ENCODE measurements around the gene NANOS3. TPM values are rescaled to one million over a fixed set of nuclear protein-coding genes. Genes with fewer than 3 reads are reported as not detected.

The NANOS3 gene
- total and polyA plus RNA-seq, 7 donors: 0.16 TPM; not detected in 6

- no peak for DNase-seq
- TF ChIP-seq EP300 (IDR thresholded peaks at IDR 0.05) (no peak), POLR2A (IDR thresholded peaks at IDR 0.05) (no peak), POLR2AphosphoS5 (IDR thresholded peaks at IDR 0.05) (no peak), CTCF (IDR thresholded peaks at IDR 0.05) (no peak)
- 42 to 59% methylated on average over 2 of the region's 2 CpGs for WGBS, 2 donors
- intact Hi-C loops (cut with DNase I): no loop called here
- H3K27ac ChIP-seq: no peak overlapping the region
- H3K36me3 ChIP-seq: no peaks in the 10 kb centered on the region
- no peaks in the 10 kb centered on the region for H3K9me3 ChIP-seq
- H3K27me3 ChIP-seq: no peaks in the 10 kb centered on the region
- no peak overlapping the region for H3K4me3 ChIP-seq
- peaks cover 0 to 27% (median 20%) of the 10 kb centered on the region in 4 donors for H3K4me1 ChIP-seq
Observed at GRCh38 chr19:13856497-13856896, 20.4 kb upstream of the NANOS3 start.

GRCh38 chr19:13859361-13859880 is 17.5 kb upstream of the NANOS3 start:
- H3K27ac ChIP-seq: peak overlapping the region in 1 of 4 donors; percentile 14
- WGBS, 2 donors: 93 to 95% methylated on average over 3 of the region's 3 CpGs

GRCh38 chr19:13860679-13861391 is 16.1 kb upstream of the NANOS3 start:
- DNase-seq: no peak
- peak overlapping the region; percentile 89 to 97 (median 93) for H3K27ac ChIP-seq
- no peaks in the 10 kb centered on the region for H3K36me3 ChIP-seq
- TF ChIP-seq POLR2AphosphoS5 (IDR thresholded peaks at IDR 0.05) (no peak), POLR2A (IDR thresholded peaks at IDR 0.05) (no peak), EP300 (IDR thresholded peaks at IDR 0.05) (no peak)
- H3K9me3 ChIP-seq: no peaks in the 10 kb centered on the region
- peak overlapping the region in 2 of 4 donors; percentile 45 to 52 for H3K4me3 ChIP-seq
- no peaks in the 10 kb centered on the region for H3K27me3 ChIP-seq
- H3K4me1 ChIP-seq: peaks cover 0 to 31% (median 19%) of the 10 kb centered on the region in 4 donors
- WGBS, 2 donors: 82 to 84% methylated on average over 13 of the region's 13 CpGs
- intact Hi-C loops (cut with DNase I): no loop called here

More at GRCh38 chr19:13859361-13859880, 17.5 kb upstream of the NANOS3 start:
- no peaks in the 10 kb centered on the region for H3K36me3 ChIP-seq
- intact Hi-C loops (cut with DNase I): no loop called here
- DNase-seq: no peak
- no peak overlapping the region for H3K4me3 ChIP-seq
- TF ChIP-seq CTCF (IDR thresholded peaks at IDR 0.05): no peak
- TF ChIP-seq EP300 (IDR thresholded peaks at IDR 0.05): no peak
- no peak for TF ChIP-seq POLR2A (IDR thresholded peaks at IDR 0.05)
- TF ChIP-seq POLR2AphosphoS5 (IDR thresholded peaks at IDR 0.05): no peak
- peaks cover 0 to 22% (median 16%) of the 10 kb centered on the region in 4 donors for H3K4me1 ChIP-seq
- H3K9me3 ChIP-seq: no peaks in the 10 kb centered on the region
- no peaks in the 10 kb centered on the region for H3K27me3 ChIP-seq

GRCh38 chr19:13861392-13861713 is 15.6 kb upstream of the NANOS3 start:
- H3K4me1 ChIP-seq: peaks cover 0 to 36% (median 24%) of the 10 kb centered on the region in 4 donors
- 39 to 49% methylated on average over 11 of the region's 11 CpGs for WGBS, 2 donors
- TF ChIP-seq CTCF (IDR thresholded peaks at IDR 0.05) (no peak), POLR2A (IDR thresholded peaks at IDR 0.05) (no peak)
- H3K27me3 ChIP-seq: no peaks in the 10 kb centered on the region
- no peaks in the 10 kb centered on the region for H3K36me3 ChIP-seq
- intact Hi-C loops (cut with DNase I): no loop called here
- H3K27ac ChIP-seq: peak overlapping the region; percentile 89 to 97 (median 93)
- no peak for DNase-seq
- H3K9me3 ChIP-seq: no peaks in the 10 kb centered on the region
- H3K4me3 ChIP-seq: peak overlapping the region; percentile 11 to 52 (median 40)

- Histone ChIP-seq H3K27me3 (no peaks in the 10 kb centered on the region), H3K4me3 (peak overlapping the region; percentile 11 to 52 (median 40)), H3K27ac (peak overlapping the region; percentile 89 to 97 (median 93)), H3K9me3 (no peaks in the 10 kb centered on the region), H3K4me1 (peaks cover 0 to 39% (median 26%) of the 10 kb centered on the region in 4 donors), H3K36me3 (no peaks in the 10 kb centered on the region)
- DNase-seq: peak; percentile 97
- TF ChIP-seq POLR2AphosphoS5 (IDR thresholded peaks at IDR 0.05) (peak in 3 of 4 donors; percentile 64 to 67 (median 65)), POLR2A (IDR thresholded peaks at IDR 0.05) (peak; percentile 25 to 32), EP300 (IDR thresholded peaks at IDR 0.05) (peak in 2 of 4 donors; percentile 5 to 31), CTCF (IDR thresholded peaks at IDR 0.05) (peak; percentile 98 to 100 (median 99))
- intact Hi-C loops (cut with DNase I): loop anchor here (1.0 to 2.0 kb wide), 3 partner anchors 57 to 265 kb away; no protein-coding TSS in a partner anchor
- WGBS, 2 donors: 2% methylated on average over 27 of the region's 27 CpGs
Observed at GRCh38 chr19:13861714-13862531, 15.0 kb upstream of the NANOS3 start.

Measured in sigmoid colon (tissue), 7 donors.